Measurements from ENCODE around the gene PIN4. TPM values are rescaled to one million over a fixed set of nuclear protein-coding genes. Genes with fewer than 3 reads are reported as not detected.
A peak's percentile ranks its signal among the peaks of the same experiment; 100 is the strongest.

PIN4 gene
- total RNA-seq = 10 to 100 TPM in 1 of 2 donors, 1 to 10 TPM in 1; 3.9 to 11.8 TPM

- H3K9me3 ChIP-seq = no peaks in the 10 kb centered on the region
- TF ChIP-seq, protein P1, sequence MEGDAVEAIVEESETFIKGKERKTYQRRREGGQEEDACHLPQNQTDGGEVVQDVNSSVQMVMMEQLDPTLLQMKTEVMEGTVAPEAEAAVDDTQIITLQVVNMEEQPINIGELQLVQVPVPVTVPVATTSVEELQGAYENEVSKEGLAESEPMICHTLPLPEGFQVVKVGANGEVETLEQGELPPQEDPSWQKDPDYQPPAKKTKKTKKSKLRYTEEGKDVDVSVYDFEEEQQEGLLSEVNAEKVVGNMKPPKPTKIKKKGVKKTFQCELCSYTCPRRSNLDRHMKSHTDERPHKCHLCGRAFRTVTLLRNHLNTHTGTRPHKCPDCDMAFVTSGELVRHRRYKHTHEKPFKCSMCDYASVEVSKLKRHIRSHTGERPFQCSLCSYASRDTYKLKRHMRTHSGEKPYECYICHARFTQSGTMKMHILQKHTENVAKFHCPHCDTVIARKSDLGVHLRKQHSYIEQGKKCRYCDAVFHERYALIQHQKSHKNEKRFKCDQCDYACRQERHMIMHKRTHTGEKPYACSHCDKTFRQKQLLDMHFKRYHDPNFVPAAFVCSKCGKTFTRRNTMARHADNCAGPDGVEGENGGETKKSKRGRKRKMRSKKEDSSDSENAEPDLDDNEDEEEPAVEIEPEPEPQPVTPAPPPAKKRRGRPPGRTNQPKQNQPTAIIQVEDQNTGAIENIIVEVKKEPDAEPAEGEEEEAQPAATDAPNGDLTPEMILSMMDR (IDR thresholded peaks at IDR 0.05) = no peak
- DNase-seq (ENCODE audit: low spot score) = peak; percentile 94
- H3K36me3 ChIP-seq = no peaks in the 10 kb centered on the region
- peaks cover 0 to 9% of the 10 kb centered on the region in 2 donors for H3K4me1 ChIP-seq
- H3K27ac ChIP-seq = peak within 1 kb of the TSS; percentile 54 to 74
- no peaks in the 10 kb centered on the region for H3K27me3 ChIP-seq
- peak within 1 kb of the TSS; percentile 61 to 67 for H3K4me3 ChIP-seq
Observed at GRCh38 chrX:72181178-72182125, at the start of gene PIN4. PIN4 (plus strand) TSS chrX:72181757; CDS start chrX:72181786, 29 bp downstream.

DNA sequence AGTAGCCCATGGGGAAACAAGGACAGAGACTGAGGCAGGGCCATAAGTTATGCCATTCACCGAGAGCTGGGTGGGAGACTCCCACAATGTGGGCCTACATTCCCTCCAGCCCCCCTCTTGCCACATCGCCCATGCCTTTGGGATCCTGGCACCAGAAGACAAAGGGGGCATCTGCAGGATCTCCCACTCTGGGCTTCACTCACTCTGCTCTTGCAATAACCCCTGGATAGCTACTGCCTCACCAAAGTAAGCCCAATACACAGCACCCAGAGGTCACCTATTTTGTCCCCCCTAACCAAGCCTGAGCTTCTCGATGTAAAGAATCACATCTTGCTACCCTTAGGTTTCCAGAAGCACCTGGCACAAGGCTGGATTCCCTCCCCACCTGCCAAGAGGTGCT, 49.1 kb upstream of the PIN4 start:
- Histone ChIP-seq H3K36me3 (no peaks in the 10 kb centered on the region), H3K4me1 (no peaks in the 10 kb centered on the region), H3K27ac (no peak overlapping the region), H3K27me3 (no peaks in the 10 kb centered on the region), H3K4me3 (peak overlapping the region in 1 of 2 donors; percentile 49), H3K9me3 (no peaks in the 10 kb centered on the region)
- DNase-seq (ENCODE audit: low spot score) = no peak
- TF ChIP-seq, protein P1 (IDR thresholded peaks at IDR 0.05) = no peak

DNA sequence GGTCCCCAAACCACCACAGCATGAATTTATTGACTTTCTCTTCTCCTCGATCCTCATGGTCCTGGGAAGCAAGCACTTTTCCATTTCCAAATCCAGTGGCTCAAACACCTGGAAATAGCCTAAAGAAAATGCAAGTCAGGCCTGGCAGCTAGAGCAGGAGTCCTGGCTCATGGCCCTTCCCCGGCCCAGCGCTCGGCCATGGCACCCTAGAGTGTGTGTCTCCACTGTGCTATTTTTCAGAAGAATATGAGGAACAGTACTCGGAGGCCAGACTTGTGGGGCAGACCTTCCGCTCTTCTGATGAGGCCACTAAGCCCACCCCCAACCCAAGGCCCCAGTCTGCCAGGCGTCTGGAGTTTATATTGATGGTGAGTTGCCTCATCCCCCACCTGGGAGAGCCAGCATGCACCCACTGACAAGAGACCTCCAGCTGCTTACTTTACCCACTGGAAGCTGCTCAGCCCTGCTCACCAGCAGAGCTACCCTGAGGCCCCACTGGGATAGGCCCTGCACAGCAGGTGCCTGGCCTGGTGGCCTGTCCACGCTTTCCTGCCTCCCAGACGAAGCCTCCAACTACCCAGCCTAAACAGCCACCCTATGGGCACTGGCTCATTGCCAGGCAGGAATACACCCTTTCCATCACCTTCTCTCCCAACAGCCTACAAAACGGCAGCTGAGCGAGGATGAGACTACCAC, 47.6 kb upstream of the PIN4 start:
- no peak for DNase-seq (ENCODE audit: low spot score)
- Histone ChIP-seq H3K4me3 (no peak overlapping the region), H3K27me3 (no peaks in the 10 kb centered on the region), H3K4me1 (no peaks in the 10 kb centered on the region), H3K9me3 (no peaks in the 10 kb centered on the region), H3K36me3 (no peaks in the 10 kb centered on the region), H3K27ac (no peak overlapping the region)
- TF ChIP-seq, protein P1 (IDR thresholded peaks at IDR 0.05) = no peak

- Histone ChIP-seq H3K9me3 (no peaks in the 10 kb centered on the region), H3K27me3 (no peaks in the 10 kb centered on the region), H3K27ac (no peak overlapping the region), H3K4me3 (no peak overlapping the region), H3K36me3 (peaks cover 6% of the 10 kb centered on the region), H3K4me1 (no peaks in the 10 kb centered on the region)
- TF ChIP-seq, protein P1 (IDR thresholded peaks at IDR 0.05) = no peak
- DNase-seq (ENCODE audit: low spot score) = no peak
Observed at GRCh38 chrX:72137846-72138495, 43.6 kb upstream of the PIN4 start.

GRCh38 chrX:72139538-72139937, 42.0 kb upstream of the PIN4 start:
- TF ChIP-seq, protein P1 (IDR thresholded peaks at IDR 0.05) = no peak
- H3K4me1 ChIP-seq = no peaks in the 10 kb centered on the region
- H3K27me3 ChIP-seq = no peaks in the 10 kb centered on the region
- no peak for DNase-seq (ENCODE audit: low spot score)
- H3K27ac ChIP-seq = no peak overlapping the region
- no peak overlapping the region for H3K4me3 ChIP-seq
- H3K36me3 ChIP-seq = peaks cover 6% of the 10 kb centered on the region
- no peaks in the 10 kb centered on the region for H3K9me3 ChIP-seq

All from right atrium auricular region (tissue), 2 donors.